Stimulated activated naive CD8-positive, alpha-beta T cell treated with anti-CD3 and anti-CD28 coated beads, Interleukin-15, Interleukin-2, amounts not matched to agents 100 ng/mL and 50 ng/mL, for 24 hours (primary cell): ENCODE results near the gene SMURF1.

Source experiments
- H3K27ac Mint-ChIP-seq: one replicate; pipeline ENCODE4 v1.8.0; 2021; ENCODE audit warnings: mild to moderate bottlenecking, mixed read lengths
- H3K27me3 Mint-ChIP-seq: one replicate; pipeline ENCODE4 v1.8.0; 2021; ENCODE audit warnings: mixed read lengths
- H3K36me3 Mint-ChIP-seq: one replicate; pipeline ENCODE4 v1.8.0; 2021; ENCODE audit warnings: low read depth, mixed read lengths
- H3K4me1 Mint-ChIP-seq: one replicate; pipeline ENCODE4 v1.8.0; 2021; ENCODE audit warnings: low read depth, mixed read lengths
- H3K4me3 Mint-ChIP-seq: one replicate; pipeline ENCODE4 v1.8.0; 2021; ENCODE audit warnings: mild to moderate bottlenecking, mixed read lengths
- H3K9me3 Mint-ChIP-seq: one replicate; pipeline ENCODE4 v1.8.0; 2021; ENCODE audit warnings: mixed read lengths

The SMURF1 gene

DNA sequence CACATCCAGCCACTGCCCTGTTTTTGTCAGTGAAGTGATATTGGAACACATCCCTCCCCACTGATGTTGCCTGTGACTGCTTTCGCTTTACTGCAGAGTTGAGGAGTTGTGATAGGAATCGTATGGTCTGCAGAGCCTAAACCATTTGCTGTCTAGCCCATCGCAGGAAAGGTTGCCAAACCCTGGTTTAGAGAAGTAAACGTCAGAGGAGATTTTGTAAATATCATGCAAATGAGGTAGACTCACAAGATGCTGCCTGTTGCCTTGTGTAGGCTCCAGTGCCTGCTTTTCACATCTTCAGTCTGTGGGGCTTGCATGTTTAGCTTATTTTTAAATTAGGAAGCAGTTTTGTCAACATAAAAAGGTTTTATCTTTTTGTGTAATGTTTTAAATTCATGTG, 158.5 kb downstream of the SMURF1 start:
- Mint-ChIP-seq H3K27ac (no peak overlapping the region), H3K36me3 (peaks cover 94% of the 10 kb centered on the region), H3K4me3 (no peak overlapping the region), H3K9me3 (peaks cover 9% of the 10 kb centered on the region), H3K27me3 (no peaks in the 10 kb centered on the region), H3K4me1 (peaks cover 27% of the 10 kb centered on the region)

- Mint-ChIP-seq H3K27ac (no peak overlapping the region), H3K4me3 (no peak overlapping the region), H3K36me3 (peaks cover 95% of the 10 kb centered on the region), H3K9me3 (peaks cover 9% of the 10 kb centered on the region), H3K27me3 (no peaks in the 10 kb centered on the region), H3K4me1 (peaks cover 21% of the 10 kb centered on the region)
Measured at GRCh38 chr7:98984126-98984525, 159.8 kb downstream of the SMURF1 start.

DNA sequence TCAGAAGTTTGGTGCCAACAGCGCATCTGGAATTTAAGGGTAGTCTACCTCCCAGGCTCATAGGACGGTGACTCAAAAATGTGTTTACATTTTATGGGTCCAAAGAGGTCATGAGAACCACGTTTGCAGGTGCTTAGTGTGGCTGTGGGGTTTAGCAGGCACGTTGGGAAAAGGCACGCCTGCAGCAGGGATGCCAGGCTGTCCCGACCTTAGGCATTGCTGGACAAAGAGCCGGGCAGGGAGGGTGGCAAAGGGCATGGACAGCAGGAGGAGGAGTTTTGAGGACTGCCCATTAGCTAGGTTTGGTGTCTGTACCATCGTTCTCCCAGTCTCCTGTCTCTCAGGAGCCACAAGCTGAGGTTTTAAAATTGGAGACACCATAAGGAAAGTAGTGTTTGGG, 161.2 kb downstream of the SMURF1 start:
- H3K36me3 Mint-ChIP-seq, result peaks cover 89% of the 10 kb centered on the region
- peaks cover 9% of the 10 kb centered on the region for H3K9me3 Mint-ChIP-seq
- H3K4me1 Mint-ChIP-seq, result peaks cover 7% of the 10 kb centered on the region
- H3K27me3 Mint-ChIP-seq, result no peaks in the 10 kb centered on the region
- no peak overlapping the region for H3K4me3 Mint-ChIP-seq
- no peak overlapping the region for H3K27ac Mint-ChIP-seq

DNA sequence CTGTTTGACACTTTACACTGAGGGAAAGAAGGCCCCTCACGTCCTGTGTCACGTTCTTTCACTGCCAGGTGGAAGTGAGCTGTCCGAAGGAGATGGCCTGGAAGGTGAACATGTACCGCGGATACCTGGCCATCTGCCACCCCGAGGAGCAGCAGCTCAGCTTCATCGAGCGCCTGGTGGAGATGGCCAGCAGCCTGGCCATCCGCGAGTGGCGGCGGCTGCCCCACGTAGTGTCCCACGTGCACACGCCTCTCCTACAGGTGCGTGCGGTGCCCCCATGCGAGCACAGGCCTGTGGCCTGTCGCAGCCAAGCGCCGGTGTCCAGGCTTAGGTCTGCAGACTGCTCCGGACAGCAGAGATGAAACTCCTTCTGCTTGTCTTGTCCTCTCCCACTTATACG, 162.2 kb downstream of the SMURF1 start:
- Mint-ChIP-seq H3K27ac (no peak overlapping the region), H3K27me3 (no peaks in the 10 kb centered on the region), H3K4me3 (no peak overlapping the region), H3K4me1 (no peaks in the 10 kb centered on the region), H3K9me3 (peaks cover 9% of the 10 kb centered on the region), H3K36me3 (peaks cover 86% of the 10 kb centered on the region)

- Mint-ChIP-seq H3K4me1 (no peaks in the 10 kb centered on the region), H3K4me3 (no peak overlapping the region), H3K36me3 (peaks cover 86% of the 10 kb centered on the region), H3K27me3 (no peaks in the 10 kb centered on the region), H3K9me3 (no peaks in the 10 kb centered on the region), H3K27ac (no peak overlapping the region)
Measured at GRCh38 chr7:98978672-98979071, 165.2 kb downstream of the SMURF1 start.
